T-helper 2 cell (primary cell): Measurements from ENCODE around the gene MCM5.
"Not testable (repeated sequence)": the region's sequence is repeated elsewhere in the genome, so short reads cannot be mapped to it uniquely, and the experiment has no call there.

Experiments used
- DNase-seq, 5 experiments: peaks; one replicate each; pipeline versions ENCODE4 v3.0.0 to v3.0.0-alpha.2; 2012 to 2022
- total RNA-seq, 2 donors: gene quantifications; one replicate each; lab custom pipeline; 2026; lab: John Stamatoyannopoulos, UW

The MCM5 gene
- total RNA-seq = 41.5 to 65.4 reads per million in 2 donors

GRCh38 chr22:35399678-35400500 is at the start of gene MCM5:
TSS of gene MCM5 (plus strand) at chr22:35400140. CDS start at chr22:35400439, 299 bp downstream.
- peak; percentile 94 to 99 (median 95) for DNase-seq

- peak; percentile 60 to 91 (median 77) for DNase-seq
These were observed 49.1 kb upstream of the MCM5 start for GRCh38 chr22:35350539-35351503.

DNA sequence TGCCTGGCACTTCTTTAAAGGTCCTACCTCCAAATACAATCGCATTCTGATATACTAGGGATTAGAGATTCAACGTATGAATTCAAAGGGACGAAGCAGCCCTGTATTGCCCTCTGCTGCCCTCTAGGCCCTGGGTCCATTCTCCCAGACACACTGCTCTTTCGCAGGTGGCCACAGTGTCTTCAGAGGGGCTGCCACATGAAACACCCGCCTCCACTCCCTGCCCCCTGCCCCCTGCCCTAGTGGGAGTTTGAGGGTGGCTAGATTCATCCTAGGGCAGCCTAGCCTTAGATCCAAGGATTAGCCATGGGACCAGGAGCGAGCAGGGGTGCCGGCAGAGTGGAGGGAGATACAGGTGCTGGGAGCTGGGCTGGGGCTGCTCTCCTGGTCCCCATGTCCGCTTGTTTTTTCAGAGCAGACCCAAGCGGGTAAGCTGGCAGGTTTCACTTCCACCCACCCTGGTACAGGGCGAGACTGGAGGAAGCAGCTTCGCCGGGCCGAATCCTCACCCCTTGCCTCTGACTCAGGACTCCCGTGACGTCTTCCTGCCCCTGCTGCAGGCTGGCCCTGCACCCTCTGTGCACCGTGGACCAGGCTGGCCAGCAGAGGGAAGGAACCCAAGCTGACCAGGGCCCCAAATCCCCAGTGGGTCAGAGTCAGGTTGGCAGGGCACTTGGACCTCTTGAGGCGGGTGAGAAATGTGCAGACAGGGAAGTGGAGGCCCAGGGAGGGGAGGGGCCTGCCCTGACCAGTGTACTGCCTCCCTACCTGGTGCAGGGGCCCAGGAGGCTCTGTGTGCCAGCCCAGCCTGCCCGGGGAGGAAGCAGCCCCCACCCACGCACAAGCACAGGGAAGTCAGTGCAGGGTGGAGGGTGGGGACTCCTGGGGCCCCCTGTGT is 47.5 kb upstream of the MCM5 start:
- DNase-seq = peak in 2 of 5 experiments; percentile 14 to 51

DNA sequence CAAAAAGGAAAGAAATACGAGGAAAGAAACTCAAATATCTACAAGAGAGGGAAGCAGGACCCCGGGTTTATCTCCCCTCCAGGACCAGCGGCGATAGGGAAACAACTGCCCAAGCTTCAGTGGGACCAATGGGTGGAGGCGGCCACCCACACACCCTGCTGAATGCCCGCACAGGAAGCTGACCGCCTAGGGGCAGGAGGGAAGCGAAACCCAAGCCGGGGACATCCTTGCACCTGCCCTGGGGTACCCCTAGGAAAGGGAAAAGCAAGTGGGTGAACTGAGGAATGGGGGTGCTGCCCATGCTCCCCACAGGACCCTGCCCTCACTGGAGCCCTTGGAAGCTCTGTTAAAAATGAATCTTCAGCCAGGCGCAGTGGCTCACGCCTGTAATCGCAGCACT is 46.6 kb upstream of the MCM5 start:
- no peak for DNase-seq

- no peak for DNase-seq
These were observed 45.9 kb upstream of the MCM5 start for GRCh38 chr22:35354068-35354467.

DNA sequence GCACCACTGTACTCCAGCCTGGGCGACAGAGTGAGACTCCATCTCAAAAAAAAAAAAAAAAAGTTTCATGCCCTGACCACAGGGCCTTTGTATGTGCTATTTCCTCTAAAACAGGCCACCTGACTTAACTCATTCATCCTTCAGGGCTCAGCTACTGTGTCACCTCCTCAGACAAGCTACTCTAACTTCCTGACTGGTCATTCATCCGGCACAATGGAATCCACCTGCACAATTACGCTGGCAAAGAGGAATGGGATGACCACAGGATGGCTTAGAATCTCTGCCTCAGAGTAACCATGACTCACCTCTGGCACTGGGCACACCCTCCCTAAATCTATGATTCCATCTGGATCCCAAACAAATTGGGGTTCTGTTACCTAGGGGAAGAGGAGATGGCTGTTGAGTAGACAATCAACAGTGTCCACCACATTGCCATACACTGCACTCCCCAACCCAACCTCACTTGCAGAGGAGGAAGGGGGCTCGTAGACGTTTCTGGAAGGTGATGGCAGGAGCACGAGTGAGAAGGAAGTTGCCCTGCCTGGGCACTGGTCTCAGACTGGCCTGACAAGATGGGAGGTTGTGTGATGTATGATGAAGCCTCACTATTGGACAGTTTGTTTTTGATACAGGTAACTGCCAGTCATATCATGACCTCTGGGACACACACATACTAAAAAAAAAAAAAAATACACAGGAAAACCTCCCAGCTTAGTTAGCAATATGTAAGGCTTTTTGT is 41.9 kb upstream of the MCM5 start:
- DNase-seq = no peak

DNA sequence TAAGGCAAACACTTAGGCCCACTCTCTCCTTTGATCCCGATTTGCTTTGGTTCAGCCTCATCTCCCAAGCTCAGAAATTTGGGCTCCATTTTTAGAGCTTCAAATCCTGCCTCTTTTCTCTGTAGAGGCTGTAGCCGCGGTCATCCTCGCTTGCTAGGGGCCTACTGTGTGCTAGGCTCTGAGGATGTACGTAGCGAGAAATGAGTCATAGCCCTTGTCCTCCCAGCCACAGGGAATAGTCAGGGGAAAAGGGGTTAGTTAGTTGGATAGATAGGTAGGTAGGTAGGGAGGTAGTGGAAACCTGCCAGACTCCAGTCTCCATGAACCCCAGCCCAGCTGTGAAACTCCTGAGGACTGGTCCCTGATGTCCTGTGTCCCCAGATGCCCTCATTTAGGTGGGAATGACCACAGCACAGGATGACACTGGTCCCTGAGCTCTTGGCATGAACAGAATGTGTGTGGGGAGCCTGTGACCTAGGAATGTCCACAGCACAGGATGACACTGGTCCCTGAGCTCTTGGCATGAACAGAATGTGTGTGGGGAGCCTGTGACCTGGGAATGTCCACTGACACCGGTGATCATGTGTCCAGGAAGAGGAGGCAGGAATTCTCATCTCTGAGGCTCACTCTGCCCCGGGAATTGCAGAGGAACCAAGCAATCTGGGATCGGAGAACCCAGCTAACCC is 40.4 kb upstream of the MCM5 start:
- no peak for DNase-seq

DNA sequence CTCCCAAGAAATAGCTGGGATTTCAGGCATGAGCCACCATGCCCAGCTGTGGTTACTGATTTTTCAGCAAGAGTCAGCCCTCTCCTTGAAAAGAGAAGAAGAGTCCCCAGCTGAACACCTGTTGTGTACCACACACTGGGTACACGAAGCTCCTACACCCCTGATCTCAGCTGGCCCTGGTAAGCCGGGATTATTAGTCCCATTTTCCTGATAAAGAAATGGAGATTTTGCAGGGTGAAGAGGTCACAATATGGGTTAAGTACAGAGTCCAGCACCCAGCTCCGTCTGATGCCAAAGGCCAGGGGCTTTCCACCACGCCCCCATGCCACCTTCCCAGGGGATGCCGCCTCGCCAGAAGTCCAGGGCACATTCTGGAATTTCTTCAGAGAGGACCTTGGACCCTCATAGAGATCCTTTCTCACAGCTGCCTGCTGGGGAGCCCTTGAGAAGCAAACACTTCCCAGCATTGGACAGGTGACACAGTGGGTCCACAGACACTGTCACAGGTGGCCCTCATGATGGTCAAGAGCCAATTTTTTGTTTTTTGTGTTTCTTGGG is 38.9 kb upstream of the MCM5 start:
- no peak for DNase-seq

GRCh38 chr22:35363566-35364086 is 36.3 kb upstream of the MCM5 start:
- DNase-seq = no peak

GRCh38 chr22:35364230-35364629 is 35.7 kb upstream of the MCM5 start:
- DNase-seq = not testable (repeated sequence)

DNA sequence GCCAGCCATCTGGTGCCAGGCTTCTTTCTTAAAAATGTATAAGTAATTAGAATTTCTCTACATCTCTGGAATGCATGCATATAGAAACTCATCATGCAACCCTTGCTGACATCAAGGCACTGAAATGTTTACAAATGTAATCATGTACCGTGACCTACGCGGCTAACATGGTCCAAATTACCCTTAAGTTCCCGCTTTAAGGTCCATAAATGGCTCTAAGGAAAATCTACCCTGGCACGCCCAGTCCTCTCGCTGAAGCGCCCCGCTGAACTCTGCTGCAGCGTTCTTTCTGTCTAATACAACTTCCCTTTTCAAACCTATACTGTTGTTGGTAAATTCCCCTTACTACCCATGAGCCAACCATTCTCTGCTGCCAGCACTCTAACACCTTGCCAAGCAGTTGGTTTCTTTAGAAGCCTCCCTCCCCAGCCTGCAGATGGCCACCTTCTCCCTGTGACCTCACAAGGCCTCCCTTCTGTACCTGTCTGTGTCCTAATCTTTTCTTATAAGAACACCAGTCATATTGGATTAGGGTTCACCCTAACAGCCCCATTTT is 32.5 kb upstream of the MCM5 start:
- no peak for DNase-seq

- DNase-seq = no peak
These were observed 31.6 kb upstream of the MCM5 start for GRCh38 chr22:35368386-35368785.

- DNase-seq = no peak
These were observed 29.9 kb upstream of the MCM5 start for GRCh38 chr22:35369996-35370395.

GRCh38 chr22:35373781-35374180 is 26.2 kb upstream of the MCM5 start:
- DNase-seq = no peak

- no peak for DNase-seq
These were observed 24.9 kb upstream of the MCM5 start for GRCh38 chr22:35375031-35375430.

- no peak for DNase-seq
These were observed 24.4 kb upstream of the MCM5 start for GRCh38 chr22:35375526-35375925.

GRCh38 chr22:35376728-35377472 is 23.0 kb upstream of the MCM5 start:
- DNase-seq = peak in 2 of 5 experiments; percentile 12 to 75

DNA sequence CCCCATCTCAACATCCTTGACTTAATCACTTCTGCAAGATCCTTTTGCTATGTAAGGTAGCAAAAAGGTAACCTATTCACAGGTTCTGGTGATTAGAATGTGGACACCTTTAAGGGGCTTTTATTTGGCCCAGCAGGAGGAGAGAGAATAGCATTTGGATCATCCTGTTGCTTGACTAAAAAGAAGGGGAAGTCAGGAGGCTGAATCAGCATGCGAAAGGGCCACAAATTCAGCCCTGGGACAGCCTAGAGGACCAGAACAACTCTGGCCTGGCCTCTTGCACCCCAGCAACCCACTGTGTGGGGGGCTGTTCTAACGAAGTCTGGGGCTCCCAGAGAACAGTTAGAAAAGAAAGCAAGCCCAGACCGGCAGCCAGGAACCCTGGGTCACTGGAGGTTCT is 22.2 kb upstream of the MCM5 start:
- no peak for DNase-seq

DNA sequence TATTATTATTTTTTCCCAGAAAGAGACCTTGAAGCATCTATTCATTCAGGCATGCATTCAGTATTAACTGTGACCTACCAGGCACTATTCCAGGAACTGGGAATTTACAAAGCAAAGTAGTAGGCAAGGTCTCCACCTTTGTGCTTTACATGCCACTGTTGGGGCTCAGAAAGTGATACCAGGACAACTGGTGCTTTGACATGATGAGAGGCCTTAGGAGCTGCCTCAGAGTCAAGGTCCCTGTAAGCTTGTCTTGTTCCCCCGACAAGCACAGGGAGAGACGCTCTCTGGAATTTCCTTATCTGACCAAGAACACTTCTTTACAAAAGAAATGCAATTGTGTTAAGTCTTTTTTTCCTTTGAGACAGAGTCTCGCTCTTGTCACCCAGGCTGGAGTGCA is 21.3 kb upstream of the MCM5 start:
- DNase-seq = no peak
